ENCODE data around the gene ZMYM3. TPM values are rescaled to one million over a fixed set of nuclear protein-coding genes. Genes with fewer than 3 reads are reported as not detected.

The ZMYM3 gene
- total and polyA plus RNA-seq, 2 experiments from 2014 or later: 31.0 to 71.1 TPM

DNA sequence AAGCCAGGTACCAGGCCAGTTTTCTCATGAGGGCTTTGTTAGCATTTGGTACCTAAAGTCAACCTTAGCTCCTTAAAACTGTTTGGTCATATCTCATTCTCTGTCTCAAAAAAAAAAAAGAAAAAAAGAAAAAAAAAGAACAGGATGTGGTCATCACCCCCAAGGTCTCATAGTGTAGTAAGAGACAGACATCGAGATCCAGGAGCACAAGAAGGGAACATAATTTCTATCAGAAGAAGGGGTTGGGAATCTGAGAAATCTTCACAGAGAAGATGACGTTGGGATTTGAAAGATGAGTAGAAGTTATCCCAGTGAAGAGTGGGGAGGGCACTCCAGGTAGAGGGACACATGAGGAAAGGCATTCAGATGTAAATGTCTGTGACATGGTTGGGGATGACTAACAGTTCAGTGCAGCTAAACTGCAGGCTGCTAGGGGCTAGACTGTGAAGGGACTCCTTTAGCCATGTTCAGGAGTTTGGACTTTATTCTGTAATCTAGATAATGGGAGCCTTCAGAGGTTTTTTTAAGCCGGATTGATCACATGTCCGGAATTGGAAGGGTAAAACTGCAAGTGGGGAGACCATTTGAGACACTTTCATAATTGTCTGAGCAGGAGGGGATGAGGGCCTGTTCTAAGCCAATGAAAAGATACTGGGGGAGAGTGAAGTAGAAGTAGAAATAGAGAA, 57.8 kb downstream of the ZMYM3 start:
- H3K4me1 Mint-ChIP-seq: peaks cover 26% of the 10 kb centered on the region
- Histone ChIP-seq H3K9me2 (ENCODE audit: insufficient read depth) (no peaks in the 10 kb centered on the region), H3F3A (replicated peaks; ENCODE audit: low read depth) (no peaks in the 10 kb centered on the region), H3K4me2 (peak overlapping the region; percentile 43; the same call in 1 of the 2 replicates), H3K4me3 (no peak overlapping the region), H4K20me1 (replicated peaks; ENCODE audit: insufficient read depth) (no peaks in the 10 kb centered on the region), H3K4me1 (ENCODE audit: insufficient read depth) (peaks cover 9% of the 10 kb centered on the region; the same call in 1 of the 2 replicates), H3K79me2 (replicated peaks; ENCODE audit: insufficient read depth) (no peaks in the 10 kb centered on the region), H3K27ac (ENCODE audit: low read depth) (no peak overlapping the region), H3K36me3 (ENCODE audit: insufficient read depth) (no peaks in the 10 kb centered on the region), H2AFZ (no peak overlapping the region; the same call in 1 of the 2 replicates), H3K27me3 (ENCODE audit: insufficient read depth) (no peaks in the 10 kb centered on the region)
- peak; percentile 41 for DNase-seq (ENCODE audit: low spot score)
- no peaks in the 10 kb centered on the region for H3K9me3 Mint-ChIP-seq
- H3K27ac Mint-ChIP-seq: peak overlapping the region; percentile 72
- no peaks in the 10 kb centered on the region; the same call in 2 of the 3 replicates for H3K36me3 Mint-ChIP-seq (ENCODE audit: low read depth)
- no peak for TF ChIP-seq EZH2phosphoT487 (IDR thresholded peaks at IDR 0.05; ENCODE audit: unreplicated experiment)
- TF ChIP-seq, protein P1, sequence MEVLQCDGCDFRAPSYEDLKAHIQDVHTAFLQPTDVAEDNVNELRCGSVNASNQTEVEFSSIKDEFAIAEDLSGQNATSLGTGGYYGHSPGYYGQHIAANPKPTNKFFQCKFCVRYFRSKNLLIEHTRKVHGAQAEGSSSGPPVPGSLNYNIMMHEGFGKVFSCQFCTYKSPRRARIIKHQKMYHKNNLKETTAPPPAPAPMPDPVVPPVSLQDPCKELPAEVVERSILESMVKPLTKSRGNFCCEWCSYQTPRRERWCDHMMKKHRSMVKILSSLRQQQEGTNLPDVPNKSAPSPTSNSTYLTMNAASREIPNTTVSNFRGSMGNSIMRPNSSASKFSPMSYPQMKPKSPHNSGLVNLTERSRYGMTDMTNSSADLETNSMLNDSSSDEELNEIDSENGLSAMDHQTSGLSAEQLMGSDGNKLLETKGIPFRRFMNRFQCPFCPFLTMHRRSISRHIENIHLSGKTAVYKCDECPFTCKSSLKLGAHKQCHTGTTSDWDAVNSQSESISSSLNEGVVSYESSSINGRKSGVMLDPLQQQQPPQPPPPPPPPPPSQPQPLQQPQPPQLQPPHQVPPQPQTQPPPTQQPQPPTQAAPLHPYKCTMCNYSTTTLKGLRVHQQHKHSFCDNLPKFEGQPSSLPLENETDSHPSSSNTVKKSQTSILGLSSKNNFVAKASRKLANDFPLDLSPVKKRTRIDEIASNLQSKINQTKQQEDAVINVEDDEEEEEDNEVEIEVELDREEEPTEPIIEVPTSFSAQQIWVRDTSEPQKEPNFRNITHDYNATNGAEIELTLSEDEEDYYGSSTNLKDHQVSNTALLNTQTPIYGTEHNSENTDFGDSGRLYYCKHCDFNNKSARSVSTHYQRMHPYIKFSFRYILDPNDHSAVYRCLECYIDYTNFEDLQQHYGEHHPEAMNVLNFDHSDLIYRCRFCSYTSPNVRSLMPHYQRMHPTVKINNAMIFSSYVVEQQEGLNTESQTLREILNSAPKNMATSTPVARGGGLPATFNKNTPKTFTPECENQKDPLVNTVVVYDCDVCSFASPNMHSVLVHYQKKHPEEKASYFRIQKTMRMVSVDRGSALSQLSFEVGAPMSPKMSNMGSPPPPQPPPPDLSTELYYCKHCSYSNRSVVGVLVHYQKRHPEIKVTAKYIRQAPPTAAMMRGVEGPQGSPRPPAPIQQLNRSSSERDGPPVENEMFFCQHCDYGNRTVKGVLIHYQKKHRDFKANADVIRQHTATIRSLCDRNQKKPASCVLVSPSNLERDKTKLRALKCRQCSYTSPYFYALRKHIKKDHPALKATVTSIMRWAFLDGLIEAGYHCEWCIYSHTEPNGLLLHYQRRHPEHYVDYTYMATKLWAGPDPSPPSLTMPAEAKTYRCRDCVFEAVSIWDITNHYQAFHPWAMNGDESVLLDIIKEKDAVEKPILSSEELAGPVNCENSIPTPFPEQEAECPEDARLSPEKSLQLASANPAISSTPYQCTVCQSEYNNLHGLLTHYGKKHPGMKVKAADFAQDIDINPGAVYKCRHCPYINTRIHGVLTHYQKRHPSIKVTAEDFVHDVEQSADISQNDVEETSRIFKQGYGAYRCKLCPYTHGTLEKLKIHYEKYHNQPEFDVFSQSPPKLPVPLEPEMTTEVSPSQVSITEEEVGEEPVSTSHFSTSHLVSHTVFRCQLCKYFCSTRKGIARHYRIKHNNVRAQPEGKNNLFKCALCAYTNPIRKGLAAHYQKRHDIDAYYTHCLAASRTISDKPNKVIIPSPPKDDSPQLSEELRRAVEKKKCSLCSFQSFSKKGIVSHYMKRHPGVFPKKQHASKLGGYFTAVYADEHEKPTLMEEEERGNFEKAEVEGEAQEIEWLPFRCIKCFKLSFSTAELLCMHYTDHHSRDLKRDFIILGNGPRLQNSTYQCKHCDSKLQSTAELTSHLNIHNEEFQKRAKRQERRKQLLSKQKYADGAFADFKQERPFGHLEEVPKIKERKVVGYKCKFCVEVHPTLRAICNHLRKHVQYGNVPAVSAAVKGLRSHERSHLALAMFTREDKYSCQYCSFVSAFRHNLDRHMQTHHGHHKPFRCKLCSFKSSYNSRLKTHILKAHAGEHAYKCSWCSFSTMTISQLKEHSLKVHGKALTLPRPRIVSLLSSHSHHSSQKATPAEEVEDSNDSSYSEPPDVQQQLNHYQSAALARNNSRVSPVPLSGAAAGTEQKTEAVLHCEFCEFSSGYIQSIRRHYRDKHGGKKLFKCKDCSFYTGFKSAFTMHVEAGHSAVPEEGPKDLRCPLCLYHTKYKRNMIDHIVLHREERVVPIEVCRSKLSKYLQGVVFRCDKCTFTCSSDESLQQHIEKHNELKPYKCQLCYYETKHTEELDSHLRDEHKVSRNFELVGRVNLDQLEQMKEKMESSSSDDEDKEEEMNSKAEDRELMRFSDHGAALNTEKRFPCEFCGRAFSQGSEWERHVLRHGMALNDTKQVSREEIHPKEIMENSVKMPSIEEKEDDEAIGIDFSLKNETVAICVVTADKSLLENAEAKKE (CRISPR knock-in tag; IDR thresholded peaks at IDR 0.05): no peak
- TF ChIP-seq STAT1 (IDR thresholded peaks at IDR 0.05; ENCODE audit: unreplicated experiment): no peak
- TF ChIP-seq ZNF331 (CRISPR knock-in tag; IDR thresholded peaks at IDR 0.05; ENCODE audit: low read depth): no peak
- TF ChIP-seq EZH2 (IDR thresholded peaks at IDR 0.05; ENCODE audit: low read depth, unreplicated experiment): no peak
- TF ChIP-seq POLR2AphosphoS5 (IDR thresholded peaks at IDR 0.05; ENCODE audit: low read depth): no peak
- TF ChIP-seq CREB1 (CRISPR knock-in tag; IDR thresholded peaks at IDR 0.05; ENCODE audit: low read depth): no peak
- TF ChIP-seq, protein P2, sequence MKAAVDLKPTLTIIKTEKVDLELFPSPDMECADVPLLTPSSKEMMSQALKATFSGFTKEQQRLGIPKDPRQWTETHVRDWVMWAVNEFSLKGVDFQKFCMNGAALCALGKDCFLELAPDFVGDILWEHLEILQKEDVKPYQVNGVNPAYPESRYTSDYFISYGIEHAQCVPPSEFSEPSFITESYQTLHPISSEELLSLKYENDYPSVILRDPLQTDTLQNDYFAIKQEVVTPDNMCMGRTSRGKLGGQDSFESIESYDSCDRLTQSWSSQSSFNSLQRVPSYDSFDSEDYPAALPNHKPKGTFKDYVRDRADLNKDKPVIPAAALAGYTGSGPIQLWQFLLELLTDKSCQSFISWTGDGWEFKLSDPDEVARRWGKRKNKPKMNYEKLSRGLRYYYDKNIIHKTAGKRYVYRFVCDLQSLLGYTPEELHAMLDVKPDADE (IDR thresholded peaks at IDR 0.05): no peak
- TF ChIP-seq JUNB (IDR thresholded peaks at IDR 0.05; ENCODE audit: unreplicated experiment): no peak
- TF ChIP-seq ZNF114 (CRISPR knock-in tag; IDR thresholded peaks at IDR 0.05): no peak
- TF ChIP-seq NANOG (IDR thresholded peaks at IDR 0.05; ENCODE audit: borderline replicate concordance): no peak
- TF ChIP-seq, protein P3, sequence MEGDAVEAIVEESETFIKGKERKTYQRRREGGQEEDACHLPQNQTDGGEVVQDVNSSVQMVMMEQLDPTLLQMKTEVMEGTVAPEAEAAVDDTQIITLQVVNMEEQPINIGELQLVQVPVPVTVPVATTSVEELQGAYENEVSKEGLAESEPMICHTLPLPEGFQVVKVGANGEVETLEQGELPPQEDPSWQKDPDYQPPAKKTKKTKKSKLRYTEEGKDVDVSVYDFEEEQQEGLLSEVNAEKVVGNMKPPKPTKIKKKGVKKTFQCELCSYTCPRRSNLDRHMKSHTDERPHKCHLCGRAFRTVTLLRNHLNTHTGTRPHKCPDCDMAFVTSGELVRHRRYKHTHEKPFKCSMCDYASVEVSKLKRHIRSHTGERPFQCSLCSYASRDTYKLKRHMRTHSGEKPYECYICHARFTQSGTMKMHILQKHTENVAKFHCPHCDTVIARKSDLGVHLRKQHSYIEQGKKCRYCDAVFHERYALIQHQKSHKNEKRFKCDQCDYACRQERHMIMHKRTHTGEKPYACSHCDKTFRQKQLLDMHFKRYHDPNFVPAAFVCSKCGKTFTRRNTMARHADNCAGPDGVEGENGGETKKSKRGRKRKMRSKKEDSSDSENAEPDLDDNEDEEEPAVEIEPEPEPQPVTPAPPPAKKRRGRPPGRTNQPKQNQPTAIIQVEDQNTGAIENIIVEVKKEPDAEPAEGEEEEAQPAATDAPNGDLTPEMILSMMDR (conservative IDR thresholded peaks at IDR 0.05; ENCODE audit: low read depth in 2 of 2): no peak
- peaks cover 1% of the 10 kb centered on the region for H3K27me3 Mint-ChIP-seq (ENCODE audit: insufficient read depth, low read depth, poor library complexity)
- ATAC-seq: peak; percentile 95
- H3K4me3 Mint-ChIP-seq: peak overlapping the region; percentile 24
